B cell (primary cell): ENCODE data around the gene RARA.

Experiments used
- CTCF ChIP-seq: fragments of 200-600 bp; IDR thresholded peaks from one replicate; pipeline ENCODE4 v1.8.0; 2022; ENCODE audit warnings: antibody characterized with exemption, mild to moderate bottlenecking
- EZH2 ChIP-seq: IDR thresholded peaks from 2 replicates; pipeline ENCODE4 v1.6.1; 2012; ENCODE audit warnings: borderline replicate concordance, low read depth, mild to moderate bottlenecking, moderate library complexity, low read length; ENCODE audit not compliant: insufficient read depth, poor library complexity, severe bottlenecking

- TF ChIP-seq CTCF (no peak), EZH2 (no peak)
Observed at GRCh38 chr17:40306395-40306794, 2.6 kb upstream of the RARA start.
